OCI-LY7 (cell line): ENCODE measurements around the gene KLC1. TPM values are rescaled to one million over a fixed set of nuclear protein-coding genes. Genes with fewer than 3 reads are reported as not detected.

Source experiments
- BruUV-seq: library from RNA; stranded (reverse); fragments of 400-500 nt; replicated peaks from 2 replicates; lab custom pipeline; 2021; lab: Mats Ljungman, UMichigan
- CTCF ChIA-PET: fragments of 300-600 bp; sonication (Branson Sonifier 250); formaldehyde crosslinking; loops from one replicate; lab custom pipeline; 2022; ENCODE audit warnings: antibody characterized with exemption; ENCODE audit not compliant: unreplicated experiment; lab: Charles Lee
- POLR2A ChIA-PET: fragments of 300-600 bp; sonication (Branson Sonifier 250); formaldehyde crosslinking; loops from one replicate; lab custom pipeline; 2022; ENCODE audit warnings: antibody characterized with exemption; lab: Charles Lee
- DNase-seq: peaks from one replicate; pipeline ENCODE4 v3.0.0-alpha.2; 2015; ENCODE audit warnings: low spot score
- H2AFZ ChIP-seq: fragments of 200-600 bp; sonication (generic), shearing (Covaris generic); 2 replicates; pipeline ENCODE4 v1.6.1; 2014; ENCODE audit warnings: mild to moderate bottlenecking, antibody characterized with exemption, low read length, moderate library complexity
- H3K27ac ChIP-seq: fragments of 200-600 bp; sonication (generic); 2 replicates; pipeline ENCODE4 v1.5.1; 2014; ENCODE audit warnings: mixed run types, low read depth, mild to moderate bottlenecking, moderate library complexity, low read length, inconsistent platforms; ENCODE audit not compliant: poor library complexity, severe bottlenecking
- H3K36me3 ChIP-seq: fragments of 200-600 bp; sonication (generic); 2 replicates; pipeline ENCODE4 v1.6.1; 2014; ENCODE audit warnings: mild to moderate bottlenecking, antibody characterized with exemption, low read length, moderate library complexity, mixed read lengths; ENCODE audit not compliant: insufficient read depth
- H3K4me1 ChIP-seq: fragments of 200-600 bp; sonication (generic); 2 replicates; pipeline ENCODE4 v1.5.1; 2014; ENCODE audit warnings: mild to moderate bottlenecking, low read length; ENCODE audit not compliant: insufficient read depth, poor library complexity, severe bottlenecking
- H3K4me2 ChIP-seq: fragments of 200-600 bp; sonication (generic); 2 replicates; pipeline ENCODE4 v1.6.1; 2014; ENCODE audit warnings: mild to moderate bottlenecking, low read length
- H3K4me3 ChIP-seq: fragments of 200-600 bp; sonication (generic); 2 replicates; pipeline ENCODE4 v1.5.1; 2014; ENCODE audit warnings: mild to moderate bottlenecking, low read depth, low read length; ENCODE audit not compliant: poor library complexity, severe bottlenecking
- H3K79me2 ChIP-seq: fragments of 200-600 bp; sonication (generic); 2 replicates; pipeline ENCODE4 v1.6.1; 2016; ENCODE audit warnings: low read depth, mild to moderate bottlenecking, low read length, moderate library complexity, mixed read lengths; ENCODE audit not compliant: insufficient read depth
- H3K9me2 ChIP-seq: fragments of 200-600 bp; sonication (generic); 2 replicates; pipeline ENCODE4 v1.6.1; 2016; ENCODE audit warnings: mild to moderate bottlenecking, low read length, mixed read lengths; ENCODE audit not compliant: insufficient read depth
- H3K9me3 ChIP-seq: fragments of 200-600 bp; sonication (generic); 2 replicates; pipeline ENCODE4 v1.6.1; 2014; ENCODE audit warnings: mild to moderate bottlenecking, mixed run types, low read length, mixed read lengths
- H4K20me1 ChIP-seq: fragments of 200-600 bp; sonication (generic); 2 replicates; pipeline ENCODE4 v1.6.1; 2014; ENCODE audit warnings: mild to moderate bottlenecking, antibody characterized with exemption, low read length, moderate library complexity, mixed read lengths; ENCODE audit not compliant: insufficient read depth
- EZH2phosphoT487 ChIP-seq: fragments of 200-600 bp; sonication (generic); IDR thresholded peaks from 2 replicates; pipeline ENCODE4 v1.6.1; 2018; ENCODE audit warnings: low read depth, borderline replicate concordance, mild to moderate bottlenecking, mixed run types, antibody characterized with exemption, low read length, moderate library complexity, mixed read lengths
- intact Hi-C: fragments of 100-400 bp; cut with micrococcal nuclease; formaldehyde crosslinking; loops from one replicate; pipeline ENCODE4 v1.10.0; 2022; ENCODE audit not compliant: unreplicated experiment
- total RNA-seq, 2 experiments: library from RNA; depleted of rRNA in 1 of 2; stranded (reverse); fragments of >200 nt in 1 of 2; shearing (Covaris generic) in 1 of 2; gene quantifications; 2 replicates each; pipeline ENCODE4 v1.2.3, GENCODE V29; 2014 to 2022
- TF ChIP-seq, protein P1 (sequence below): fragments of 200-600 bp; sonication (generic); conservative IDR thresholded peaks from 2 replicates; pipeline ENCODE4 v1.5.1; 2014; ENCODE audit warnings: mild to moderate bottlenecking, antibody characterized with exemption, low read length, moderate library complexity, mixed read lengths

Gene KLC1
- total RNA-seq, 2 experiments from 2014 or later: 147 to 157 TPM

DNA sequence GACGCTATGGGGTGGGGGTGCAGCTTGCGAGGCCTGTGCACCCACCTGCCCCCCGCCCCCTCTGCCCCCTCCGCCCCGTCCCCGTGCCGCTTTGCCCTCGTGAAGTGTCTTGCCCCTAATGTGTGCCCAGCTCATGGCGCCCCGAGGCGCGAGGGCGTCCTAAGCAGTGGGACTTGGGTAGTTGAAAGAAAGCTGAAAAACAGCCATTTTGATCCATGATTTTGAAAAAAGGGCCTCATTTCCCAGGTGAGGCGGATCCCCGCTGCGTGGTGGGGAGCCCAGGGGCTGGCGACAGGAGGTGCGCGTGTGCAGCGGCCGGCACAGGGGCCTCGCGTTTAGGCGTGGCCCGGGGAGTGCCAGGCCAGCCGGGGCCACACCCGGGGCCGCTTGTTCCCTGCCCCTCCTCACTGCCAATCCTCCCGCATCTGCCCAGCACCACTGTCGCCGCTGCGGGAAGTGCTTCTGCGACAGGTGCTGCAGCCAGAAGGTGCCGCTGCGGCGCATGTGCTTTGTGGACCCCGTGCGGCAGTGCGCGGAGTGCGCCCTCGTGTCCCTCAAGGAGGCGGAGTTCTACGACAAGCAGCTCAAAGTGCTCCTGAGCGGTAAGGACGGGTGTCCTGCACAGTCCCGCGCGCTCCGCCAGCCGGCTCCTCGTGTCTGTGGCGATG is 98.4 kb downstream of the KLC1 start:
- no TSS peak for BruUV-seq
- TF ChIP-seq EZH2phosphoT487: no peak
- TF ChIP-seq, protein P1, sequence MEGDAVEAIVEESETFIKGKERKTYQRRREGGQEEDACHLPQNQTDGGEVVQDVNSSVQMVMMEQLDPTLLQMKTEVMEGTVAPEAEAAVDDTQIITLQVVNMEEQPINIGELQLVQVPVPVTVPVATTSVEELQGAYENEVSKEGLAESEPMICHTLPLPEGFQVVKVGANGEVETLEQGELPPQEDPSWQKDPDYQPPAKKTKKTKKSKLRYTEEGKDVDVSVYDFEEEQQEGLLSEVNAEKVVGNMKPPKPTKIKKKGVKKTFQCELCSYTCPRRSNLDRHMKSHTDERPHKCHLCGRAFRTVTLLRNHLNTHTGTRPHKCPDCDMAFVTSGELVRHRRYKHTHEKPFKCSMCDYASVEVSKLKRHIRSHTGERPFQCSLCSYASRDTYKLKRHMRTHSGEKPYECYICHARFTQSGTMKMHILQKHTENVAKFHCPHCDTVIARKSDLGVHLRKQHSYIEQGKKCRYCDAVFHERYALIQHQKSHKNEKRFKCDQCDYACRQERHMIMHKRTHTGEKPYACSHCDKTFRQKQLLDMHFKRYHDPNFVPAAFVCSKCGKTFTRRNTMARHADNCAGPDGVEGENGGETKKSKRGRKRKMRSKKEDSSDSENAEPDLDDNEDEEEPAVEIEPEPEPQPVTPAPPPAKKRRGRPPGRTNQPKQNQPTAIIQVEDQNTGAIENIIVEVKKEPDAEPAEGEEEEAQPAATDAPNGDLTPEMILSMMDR: no peak
- Histone ChIP-seq H3K9me2 (no peaks in the 10 kb centered on the region), H3K4me1 (no peaks in the 10 kb centered on the region), H3K36me3 (peaks cover 19% of the 10 kb centered on the region; the same call in 1 of the 2 replicates), H3K27ac (no peak overlapping the region), H3K79me2 (no peaks in the 10 kb centered on the region), H3K4me3 (no peak overlapping the region), H4K20me1 (no peaks in the 10 kb centered on the region), H2AFZ (no peak overlapping the region), H3K4me2 (no peak overlapping the region), H3K9me3 (no peaks in the 10 kb centered on the region)
- no peak for DNase-seq
- intact Hi-C loops: no loop called here
- ChIA-PET POLR2A (no interaction called here), CTCF (no interaction called here)

DNA sequence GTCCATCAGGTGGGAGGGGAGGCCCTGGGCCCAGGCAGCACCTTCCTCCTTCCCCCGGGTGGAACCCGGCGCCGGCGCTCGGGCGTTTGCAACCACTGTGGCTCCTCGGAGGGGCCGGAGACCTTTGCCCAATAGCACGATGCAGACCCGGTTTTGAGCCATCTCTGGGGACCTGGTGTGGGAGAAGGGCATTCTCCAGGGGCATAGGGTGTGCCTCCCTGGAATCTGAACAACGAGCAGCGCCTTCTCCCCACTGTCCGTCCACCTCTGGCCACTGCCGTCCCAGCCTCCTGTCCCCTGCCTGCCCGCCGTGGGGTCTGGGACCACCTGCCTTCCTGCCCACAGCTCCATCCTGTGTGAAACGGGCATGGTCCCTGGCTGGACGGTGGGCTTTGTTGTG is 99.1 kb downstream of the KLC1 start:
- Histone ChIP-seq H3K36me3 (peaks cover 26% of the 10 kb centered on the region; the same call in 1 of the 2 replicates), H2AFZ (no peak overlapping the region), H3K4me3 (no peak overlapping the region), H4K20me1 (no peaks in the 10 kb centered on the region), H3K79me2 (no peaks in the 10 kb centered on the region), H3K9me2 (no peaks in the 10 kb centered on the region), H3K4me1 (no peaks in the 10 kb centered on the region), H3K27ac (no peak overlapping the region), H3K4me2 (no peak overlapping the region), H3K9me3 (no peaks in the 10 kb centered on the region)
- intact Hi-C loops: no loop called here
- ChIA-PET POLR2A (no interaction called here), CTCF (no interaction called here)
- DNase-seq: no peak
- no peak for TF ChIP-seq EZH2phosphoT487
- TF ChIP-seq, protein P1: no peak
- BruUV-seq: no TSS peak

DNA sequence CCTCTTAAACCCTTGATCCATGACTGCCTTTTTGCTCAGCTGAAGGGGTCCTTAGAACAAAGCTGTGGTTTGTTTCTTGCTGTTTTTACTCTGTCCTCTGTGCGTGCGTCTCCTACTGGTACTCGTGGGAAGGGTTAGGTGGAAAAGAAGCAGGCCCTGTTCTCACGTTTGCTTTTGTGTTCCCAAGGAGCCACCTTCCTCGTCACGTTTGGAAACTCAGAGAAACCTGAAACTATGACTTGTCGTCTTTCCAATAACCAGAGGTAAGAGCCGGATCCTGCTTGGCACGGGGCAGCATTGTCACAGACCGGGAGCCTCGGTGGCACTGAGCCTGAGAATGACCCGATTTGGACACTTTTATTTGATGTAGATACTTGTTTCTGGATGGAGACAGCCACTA is 99.7 kb downstream of the KLC1 start:
- H3K4me2 ChIP-seq: no peak overlapping the region
- no peaks in the 10 kb centered on the region for H3K79me2 ChIP-seq
- no peak overlapping the region for H2AFZ ChIP-seq
- no peaks in the 10 kb centered on the region for H3K4me1 ChIP-seq
- TF ChIP-seq, protein P1: no peak
- no peak for TF ChIP-seq EZH2phosphoT487
- no peaks in the 10 kb centered on the region for H3K9me3 ChIP-seq
- no peaks in the 10 kb centered on the region for H4K20me1 ChIP-seq
- ChIA-PET POLR2A (no interaction called here), CTCF (no interaction called here)
- H3K9me2 ChIP-seq: no peaks in the 10 kb centered on the region
- no peak overlapping the region for H3K27ac ChIP-seq
- DNase-seq: no peak
- no peak overlapping the region for H3K4me3 ChIP-seq
- H3K36me3 ChIP-seq: peaks cover 32% of the 10 kb centered on the region
- intact Hi-C loops: no loop called here
- BruUV-seq: no TSS peak
